Measurements from ENCODE around the gene ZNF213.
A peak's percentile ranks its signal among the peaks of the same experiment; 100 is the strongest.

ZNF213 gene

DNA sequence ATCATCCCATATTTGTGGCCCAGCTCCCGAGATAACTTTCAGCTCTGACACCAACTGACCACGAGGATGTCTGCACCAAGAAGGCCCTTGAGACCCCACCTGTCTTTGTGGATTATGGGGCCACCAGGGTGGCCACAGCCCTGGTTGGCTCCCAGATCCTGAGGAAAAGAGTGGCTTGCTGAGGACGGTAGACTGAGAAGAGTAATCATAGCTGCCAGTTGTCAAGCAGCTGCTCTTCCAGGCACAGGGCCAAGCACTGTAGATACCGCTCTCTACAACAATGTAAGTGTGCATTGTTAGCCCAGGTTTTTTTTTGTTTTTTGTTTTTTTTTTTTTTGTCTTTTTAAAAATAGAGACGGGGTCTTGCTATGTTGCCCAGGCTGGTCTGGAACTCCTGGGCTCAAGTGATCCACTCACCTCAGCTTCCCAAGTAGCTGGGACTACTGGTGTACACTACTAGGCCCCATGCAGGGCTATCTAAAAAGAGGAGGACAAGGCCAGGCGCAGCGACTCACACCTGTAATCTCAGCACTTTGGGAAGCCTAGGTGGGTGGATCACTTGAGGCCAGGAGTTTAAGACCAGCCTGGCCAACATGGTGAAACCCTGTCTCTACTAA lies 12.9 kb upstream of the ZNF213 start:
- Histone ChIP-seq H3K36me3 (peaks cover 11 to 43% (median 33%) of the 10 kb centered on the region in 3 donors), H3K9me3 (no peaks in the 10 kb centered on the region), H3K27me3 (no peaks in the 10 kb centered on the region), H3K4me1 (peaks cover 0 to 16% (median 12%) of the 10 kb centered on the region in 4 donors), H3K27ac (no peak overlapping the region), H3K4me3 (no peak overlapping the region)
- DNase-seq, result no peak
- intact Hi-C loops (cut with DNase I; ENCODE audit: low total_unique reads), result loop anchor here (5.0 kb wide), 1 partner anchor 65 kb away; no protein-coding TSS in a partner anchor
- TF ChIP-seq, protein P1, sequence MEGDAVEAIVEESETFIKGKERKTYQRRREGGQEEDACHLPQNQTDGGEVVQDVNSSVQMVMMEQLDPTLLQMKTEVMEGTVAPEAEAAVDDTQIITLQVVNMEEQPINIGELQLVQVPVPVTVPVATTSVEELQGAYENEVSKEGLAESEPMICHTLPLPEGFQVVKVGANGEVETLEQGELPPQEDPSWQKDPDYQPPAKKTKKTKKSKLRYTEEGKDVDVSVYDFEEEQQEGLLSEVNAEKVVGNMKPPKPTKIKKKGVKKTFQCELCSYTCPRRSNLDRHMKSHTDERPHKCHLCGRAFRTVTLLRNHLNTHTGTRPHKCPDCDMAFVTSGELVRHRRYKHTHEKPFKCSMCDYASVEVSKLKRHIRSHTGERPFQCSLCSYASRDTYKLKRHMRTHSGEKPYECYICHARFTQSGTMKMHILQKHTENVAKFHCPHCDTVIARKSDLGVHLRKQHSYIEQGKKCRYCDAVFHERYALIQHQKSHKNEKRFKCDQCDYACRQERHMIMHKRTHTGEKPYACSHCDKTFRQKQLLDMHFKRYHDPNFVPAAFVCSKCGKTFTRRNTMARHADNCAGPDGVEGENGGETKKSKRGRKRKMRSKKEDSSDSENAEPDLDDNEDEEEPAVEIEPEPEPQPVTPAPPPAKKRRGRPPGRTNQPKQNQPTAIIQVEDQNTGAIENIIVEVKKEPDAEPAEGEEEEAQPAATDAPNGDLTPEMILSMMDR (IDR thresholded peaks at IDR 0.05), result no peak

DNA sequence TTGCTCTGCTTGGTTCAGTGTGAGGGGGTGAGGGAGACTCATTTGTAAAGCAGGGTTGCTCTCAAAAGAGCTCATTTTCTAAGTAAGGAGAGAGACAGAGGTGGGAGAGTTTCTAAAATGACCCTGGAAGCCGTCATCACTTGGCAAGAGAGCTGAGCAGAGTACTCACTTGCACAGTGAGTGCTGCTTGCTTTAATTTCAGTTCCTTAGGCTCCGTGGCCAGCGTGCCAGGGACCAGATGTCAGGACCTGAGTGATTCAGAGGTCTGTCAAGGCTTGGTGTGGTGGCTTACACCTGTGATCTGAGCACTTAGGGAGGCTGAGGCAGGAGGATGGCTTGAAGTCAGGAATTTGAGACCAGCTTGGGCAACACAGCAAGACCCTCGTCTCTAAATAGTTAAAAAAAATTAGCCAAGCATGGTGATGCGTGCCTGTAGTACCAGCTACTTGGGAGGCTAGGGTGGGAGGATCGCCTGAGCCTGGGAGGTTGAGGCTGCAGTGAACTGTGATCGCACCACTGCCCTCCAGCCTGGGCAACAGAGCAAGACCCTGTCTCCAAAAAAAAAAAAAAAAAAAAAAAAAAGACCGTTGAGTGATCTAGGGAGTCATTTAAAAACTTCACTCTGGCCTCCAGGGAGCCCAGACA lies 11.8 kb upstream of the ZNF213 start:
- Histone ChIP-seq H3K9me3 (no peaks in the 10 kb centered on the region), H3K27ac (no peak overlapping the region), H3K4me3 (no peak overlapping the region), H3K4me1 (peaks cover 0 to 16% (median 12%) of the 10 kb centered on the region in 4 donors), H3K27me3 (no peaks in the 10 kb centered on the region), H3K36me3 (peaks cover 11 to 32% (median 31%) of the 10 kb centered on the region in 3 donors)
- TF ChIP-seq, protein P1 (IDR thresholded peaks at IDR 0.05), result no peak
- no peak for DNase-seq
- intact Hi-C loops (cut with DNase I; ENCODE audit: low total_unique reads), result loop anchor here (5.0 kb wide), 1 partner anchor 66 kb away; no protein-coding TSS in a partner anchor

DNA sequence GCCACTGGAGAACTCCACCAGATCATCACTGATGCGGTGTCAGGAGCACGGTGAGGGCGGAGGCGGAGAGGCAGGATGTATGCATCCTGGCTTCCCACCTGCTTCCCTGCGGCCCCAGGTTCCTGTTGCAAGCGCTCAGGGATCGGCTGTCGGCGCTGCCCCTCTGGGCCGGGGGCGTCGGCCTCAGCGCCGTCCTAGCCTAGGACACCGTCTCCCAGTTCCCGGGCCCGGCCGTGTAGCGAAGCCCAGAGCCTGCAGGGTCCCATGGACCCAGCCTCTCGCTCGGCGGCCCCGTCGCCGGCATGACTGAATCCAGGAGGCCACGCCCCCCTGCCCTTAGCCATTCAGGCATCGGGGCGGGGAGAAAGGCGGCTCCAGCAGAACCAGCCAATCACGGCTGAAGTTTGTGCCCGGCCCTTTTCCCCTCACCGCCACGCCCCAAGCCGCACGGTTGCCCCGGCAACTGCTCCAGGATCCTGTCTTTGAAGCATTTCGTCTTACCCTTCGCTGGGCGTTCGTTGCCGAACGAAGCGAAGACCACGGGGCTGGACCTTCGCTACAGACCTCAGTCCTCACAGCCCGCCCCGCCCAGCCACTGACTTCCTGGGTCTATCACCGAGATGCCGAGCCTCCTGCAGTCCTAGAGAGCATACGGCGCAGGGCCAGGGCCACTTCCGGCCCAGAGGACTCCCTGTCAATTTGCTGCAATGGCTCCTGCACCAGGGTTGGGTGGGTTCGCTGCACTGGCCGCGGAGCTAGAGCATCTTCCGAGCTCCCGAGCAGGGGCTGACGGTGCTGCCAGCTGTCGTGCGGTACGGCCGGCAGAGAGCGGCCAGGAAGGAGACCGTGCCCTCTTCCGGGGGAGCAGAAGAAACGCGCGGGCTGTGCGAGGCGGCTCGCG lies 10.6 kb upstream of the ZNF213 start:
- peak; percentile 97 to 98 for DNase-seq
- H3K4me3 ChIP-seq, result peak overlapping the region; percentile 77 to 87

DNA sequence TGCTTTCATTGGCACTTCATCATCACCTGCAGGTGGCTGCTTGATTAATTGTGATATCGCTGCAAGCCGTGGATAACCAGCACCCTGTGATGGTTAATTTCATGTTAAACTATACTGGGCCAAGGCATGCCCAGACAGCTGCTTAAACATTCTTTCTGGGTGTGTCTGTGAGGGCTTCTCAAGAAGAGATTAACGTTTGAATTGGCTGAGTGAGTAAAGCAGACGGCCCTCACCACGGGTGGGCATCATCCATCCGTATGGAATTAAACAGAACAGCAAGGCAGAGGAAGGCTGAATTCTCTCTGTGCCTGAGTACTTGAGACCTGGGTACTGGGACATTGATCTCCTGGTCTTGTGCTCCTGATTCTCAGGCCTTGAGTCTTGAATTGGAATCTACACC lies 7.1 kb upstream of the ZNF213 start:
- Histone ChIP-seq H3K9me3 (no peaks in the 10 kb centered on the region), H3K27ac (no peak overlapping the region), H3K27me3 (no peaks in the 10 kb centered on the region), H3K4me1 (peaks cover 0 to 33% (median 28%) of the 10 kb centered on the region in 4 donors), H3K36me3 (peaks cover 0 to 12% (median 0%) of the 10 kb centered on the region in 3 donors), H3K4me3 (no peak overlapping the region)
- no peak for DNase-seq
- intact Hi-C loops (cut with DNase I; ENCODE audit: low total_unique reads), result no loop called here
- TF ChIP-seq, protein P1 (IDR thresholded peaks at IDR 0.05), result no peak

More for the DNA sequence above, 10.6 kb upstream of the ZNF213 start:
- Histone ChIP-seq H3K27me3 (no peaks in the 10 kb centered on the region), H3K4me1 (peaks cover 0 to 25% (median 21%) of the 10 kb centered on the region in 4 donors), H3K36me3 (peaks cover 11 to 20% (median 19%) of the 10 kb centered on the region in 3 donors), H3K9me3 (no peaks in the 10 kb centered on the region), H3K27ac (peak overlapping the region; percentile 73 to 83)
- TF ChIP-seq, protein P1 (IDR thresholded peaks at IDR 0.05), result no peak
- intact Hi-C loops (cut with DNase I; ENCODE audit: low total_unique reads), result loop anchor here (5.0 kb wide), 1 partner anchor 67 kb away; no protein-coding TSS in a partner anchor

All from tibial artery (tissue), 4 donors.